Measurements from ENCODE around the gene GAL3ST1. TPM values are rescaled to one million over a fixed set of nuclear protein-coding genes. Genes with fewer than 3 reads are reported as not detected.

The GAL3ST1 gene
- total and polyA plus RNA-seq, 10 of the 15 experiments (the other 5 are each of a cell fraction or from before 2014, with no cell fraction given) = not detected

DNA sequence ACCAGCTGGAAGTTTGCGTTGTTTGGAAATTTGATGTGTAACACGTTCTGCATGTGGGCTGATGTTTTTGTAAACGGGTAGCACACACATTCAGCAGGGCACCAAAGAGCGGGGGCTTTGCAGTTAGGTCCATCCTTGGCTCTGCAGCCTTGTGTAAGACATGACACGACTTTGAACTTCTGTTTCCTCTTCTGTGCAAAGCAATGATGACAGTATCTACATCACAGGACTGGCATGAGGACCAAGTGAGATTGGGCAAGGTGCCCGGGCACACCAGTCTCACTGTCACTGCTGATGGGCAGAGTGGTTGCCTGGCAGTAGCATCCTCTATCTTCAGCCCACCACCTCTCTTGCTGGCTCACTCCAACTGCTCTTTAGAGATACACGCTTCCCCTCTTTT lies 35.8 kb upstream of the GAL3ST1 start:
- ChIA-PET SMC1A (ENCODE audit: uncharacterized antibody, unreplicated experiment) (interaction anchor here (1.0 to 2.6 kb wide), 3 partner anchors 133 to 145 kb away, joined by 4 to 9 read pairs (median 4); no protein-coding TSS in a partner anchor), CTCF (interaction anchor here (1.0 to 6.4 kb wide), 4 partner anchors 8 to 146 kb away, joined by 3 to 51 read pairs (median 20); partner anchors contain the start of gene SLC35E4)
- no peak for FAIRE-seq

More for the DNA sequence above, 35.8 kb upstream of the GAL3ST1 start:
- TF ChIP-seq NKRF (conservative IDR thresholded peaks at IDR 0.05) (no peak), STAT1 (conservative IDR thresholded peaks at IDR 0.05) (no peak), SUZ12 (IDR thresholded peaks at IDR 0.05; ENCODE audit: unreplicated experiment) (no peak), POLR2AphosphoS5 (IDR thresholded peaks at IDR 0.05; ENCODE audit: low read length) (no peak), MYB (IDR thresholded peaks at IDR 0.05; ENCODE audit: borderline replicate concordance, low read depth, low read length) (no peak), STAT3 (IDR thresholded peaks at IDR 0.05; ENCODE audit: low read depth, low read length) (no peak), BHLHE40 (IDR thresholded peaks at IDR 0.05; ENCODE audit: borderline replicate concordance in 1 of 2, low read depth in 2 of 2, low read length in 1 of 2) (no peak), MAX (IDR thresholded peaks at IDR 0.05; ENCODE audit: low read depth, low read length) (no peak), CBX3 (IDR thresholded peaks at IDR 0.05; ENCODE audit: borderline replicate concordance, low read depth) (no peak), ETV6 (conservative IDR thresholded peaks at IDR 0.05 in 1 of 2, IDR thresholded peaks at IDR 0.05 in 1 of 2; ENCODE audit: borderline replicate concordance in 1 of 2, low read depth in 1 of 2) (no peak)
- H3K36me3 ChIP-seq (ENCODE audit: control insufficient read depth in 2 of 2, insufficient read depth in 2 of 2, low read length in 1 of 2) = no peaks in the 10 kb centered on the region
- H3K27ac ChIP-seq (ENCODE audit: control insufficient read depth, insufficient read depth) = no peak overlapping the region
- H3K27me3 ChIP-seq (replicated peaks in 1 of 2; ENCODE audit: control insufficient read depth in 2 of 2, insufficient read depth in 2 of 2, low read length in 1 of 2) = no peaks in the 10 kb centered on the region
- no peak for DNase-seq (ENCODE audit: low read depth, low spot score)
- no peak overlapping the region for H3K4me2 ChIP-seq (ENCODE audit: control insufficient read depth, insufficient read depth)
- ChIA-PET RAD21 (ENCODE audit: unreplicated experiment) (interaction anchor here (4.6 to 4.7 kb wide), 2 partner anchors 24 to 144 kb away, joined by 21 to 58 read pairs; partner anchors contain the start of gene SLC35E4), POLR2A (no interaction called here)
- in situ Hi-C loops (cut with MboI) (no loop called here), intact Hi-C loops (cut with micrococcal nuclease; ENCODE audit: unreplicated experiment) (no loop called here)
- H3K9me3 ChIP-seq (replicated peaks; ENCODE audit: control insufficient read depth, insufficient read depth, low read length) = no peaks in the 10 kb centered on the region
- no peaks in the 10 kb centered on the region for H3K79me2 ChIP-seq (ENCODE audit: control insufficient read depth, insufficient read depth, low read length)
- peaks cover 50% of the 10 kb centered on the region for H3K4me1 ChIP-seq (ENCODE audit: control insufficient read depth, insufficient read depth, low read length)
- 73% methylated on average over 7 of the region's 7 CpGs for WGBS (ENCODE audit: insufficient coverage, insufficient replicate concordance, low lambda C conversion rate, missing lambda C conversion rate)
- H3K9ac ChIP-seq (ENCODE audit: control insufficient read depth, insufficient read depth, low read length) = no peak overlapping the region
- no peak overlapping the region for H2AFZ ChIP-seq (ENCODE audit: control insufficient read depth, low read depth, low read length)
- no peak overlapping the region for H3K4me3 ChIP-seq
- ATAC-seq = no peak
- BruUV-seq (replicated peaks) = no TSS peak
- no peaks in the 10 kb centered on the region for H4K20me1 ChIP-seq (ENCODE audit: control insufficient read depth, insufficient read depth)

Measured in GM12878 (cell line).